Measurements from ENCODE around the gene WDR36.

The WDR36 gene

DNA sequence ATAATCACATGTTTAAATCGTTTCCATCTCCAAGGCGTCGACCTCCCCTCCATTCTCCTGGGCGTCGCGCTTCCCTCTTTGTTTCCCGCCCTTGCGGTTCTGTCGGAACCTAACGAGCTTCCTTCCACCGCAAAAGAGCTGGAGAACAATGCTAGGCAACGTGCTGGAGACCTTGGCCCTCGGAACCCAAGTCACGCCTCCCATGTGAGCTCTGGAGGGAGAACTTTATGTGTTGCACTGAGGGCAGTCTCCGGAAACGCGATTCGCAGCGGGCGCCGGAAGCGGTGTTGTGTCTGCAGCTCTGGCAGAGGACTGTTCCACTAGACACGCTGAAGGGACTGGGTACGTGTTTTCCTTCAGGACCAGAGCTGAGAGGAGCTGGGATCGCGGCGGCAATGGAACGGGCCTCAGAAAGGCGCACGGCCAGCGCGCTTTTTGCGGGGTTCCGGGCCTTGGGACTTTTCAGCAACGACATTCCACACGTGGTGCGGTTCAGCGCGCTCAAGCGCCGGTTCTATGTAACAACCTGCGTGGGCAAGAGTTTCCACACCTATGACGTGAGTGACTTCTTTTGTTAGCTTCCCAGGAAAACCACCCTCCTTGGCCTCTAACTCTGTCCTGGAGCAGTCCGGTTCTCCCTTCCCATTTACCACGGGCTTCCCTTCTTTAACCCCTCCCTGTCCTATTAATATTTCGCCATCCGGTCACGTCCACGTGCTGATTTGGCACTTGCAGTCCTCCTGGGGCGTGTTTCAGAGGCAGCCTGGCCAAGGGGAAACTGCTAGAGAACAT lies at the start of gene WDR36:
Gene WDR36, plus strand, starts transcription at position 287 of the 792 bp plus-strand sequence. Its CDS starts 109 bp downstream, at position 396.
- peak; percentile 78 to 82 for DNase-seq (ENCODE audit: low read depth in 1 of 2, low spot score in 1 of 2)

DNA sequence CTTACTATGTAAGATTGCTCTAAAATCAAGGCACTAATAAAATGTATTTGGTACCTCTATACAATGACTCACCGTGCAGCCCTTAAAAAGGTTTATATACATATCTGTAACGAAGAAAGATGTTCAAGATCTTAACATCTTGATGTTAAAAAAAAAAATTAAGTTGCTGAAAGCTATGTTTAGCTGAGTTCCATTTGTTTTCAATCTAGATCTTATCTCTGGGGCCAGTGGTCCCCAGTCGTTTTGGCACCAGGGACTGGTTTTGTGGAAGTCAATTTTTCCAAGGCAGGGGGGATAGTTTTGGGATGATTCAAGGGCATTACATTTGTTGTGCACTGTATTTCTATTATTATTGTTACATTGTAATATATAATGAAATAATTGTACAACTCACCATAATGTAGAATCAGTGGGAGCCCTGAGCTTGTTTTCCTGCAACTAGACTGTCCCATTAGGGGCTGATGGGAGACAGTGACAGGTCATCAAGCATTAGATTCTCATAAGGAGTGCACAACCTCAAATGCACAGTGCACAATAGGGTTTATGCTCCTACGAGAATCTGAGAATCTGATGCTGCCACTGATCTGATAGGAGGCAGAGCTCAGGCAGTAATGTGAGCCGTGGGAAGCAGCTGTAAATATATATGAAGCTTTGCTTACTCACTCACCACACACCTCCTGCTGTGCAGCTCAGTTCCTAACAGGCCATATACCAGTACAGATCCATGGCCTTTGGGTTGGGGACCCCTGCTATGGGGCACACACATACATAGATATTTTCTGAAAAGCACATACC lies 48.2 kb upstream of the WDR36 start:
- no peak for DNase-seq (ENCODE audit: low read depth in 1 of 2, low spot score in 1 of 2)

DNA sequence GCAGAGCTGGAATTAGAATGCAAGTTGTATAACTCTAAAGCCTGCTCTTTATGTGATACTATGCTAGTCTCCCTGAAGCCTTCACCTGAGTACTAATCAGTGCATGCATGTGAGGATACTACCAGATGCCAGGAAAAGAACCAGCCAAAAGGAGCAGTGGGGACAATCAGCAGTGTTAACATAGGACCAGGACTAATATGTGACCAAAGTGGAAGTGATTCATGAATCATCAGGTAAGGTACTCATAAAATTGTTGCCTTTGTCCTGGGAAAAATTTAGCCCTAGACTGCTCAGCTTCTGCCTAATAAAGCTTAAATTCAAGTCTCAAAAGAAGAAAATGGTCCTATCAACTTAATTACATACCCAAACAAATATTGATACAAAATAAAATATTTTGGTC lies 34.1 kb upstream of the WDR36 start:
- no peak for DNase-seq (ENCODE audit: low read depth in 1 of 2, low spot score in 1 of 2)

DNA sequence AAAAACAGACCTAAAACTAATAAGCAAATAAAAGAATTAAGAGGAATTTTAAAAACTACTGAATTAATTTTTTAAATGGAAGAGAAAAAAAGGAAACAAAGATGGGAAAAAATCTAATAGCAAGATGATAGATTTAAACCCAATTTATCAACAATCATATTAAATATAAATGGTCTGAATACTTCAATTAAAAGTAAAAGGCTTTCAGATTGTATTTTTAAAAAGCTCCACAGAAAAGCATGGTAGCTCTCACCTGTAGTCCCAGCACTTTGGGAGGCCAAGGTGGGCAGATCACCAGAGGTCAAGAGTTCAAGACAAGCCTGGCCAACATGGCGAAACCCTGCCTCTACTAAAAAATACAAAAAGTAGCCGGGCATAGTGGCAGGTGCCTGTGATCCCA lies 32.0 kb upstream of the WDR36 start:
- no peak for DNase-seq (ENCODE audit: low read depth in 1 of 2, low spot score in 1 of 2)

DNA sequence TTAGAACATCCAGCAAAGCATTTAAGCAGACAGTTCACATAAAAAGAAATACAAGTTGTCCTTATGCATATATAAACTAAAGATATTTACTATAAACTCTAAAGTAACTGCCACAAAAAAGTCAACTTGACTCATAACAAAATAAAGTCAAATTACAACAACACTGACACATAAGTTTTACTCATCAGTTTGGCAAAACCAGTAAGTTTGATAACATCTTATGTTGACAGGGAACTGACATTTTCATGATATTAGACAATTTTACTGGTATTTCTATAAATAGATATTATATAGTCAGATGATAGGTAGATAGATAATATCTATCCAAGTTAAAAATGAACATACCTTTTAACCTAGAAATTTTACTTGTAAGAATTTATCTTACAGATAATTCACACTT lies 30.5 kb upstream of the WDR36 start:
- DNase-seq (ENCODE audit: low read depth in 1 of 2, low spot score in 1 of 2), result no peak

DNA sequence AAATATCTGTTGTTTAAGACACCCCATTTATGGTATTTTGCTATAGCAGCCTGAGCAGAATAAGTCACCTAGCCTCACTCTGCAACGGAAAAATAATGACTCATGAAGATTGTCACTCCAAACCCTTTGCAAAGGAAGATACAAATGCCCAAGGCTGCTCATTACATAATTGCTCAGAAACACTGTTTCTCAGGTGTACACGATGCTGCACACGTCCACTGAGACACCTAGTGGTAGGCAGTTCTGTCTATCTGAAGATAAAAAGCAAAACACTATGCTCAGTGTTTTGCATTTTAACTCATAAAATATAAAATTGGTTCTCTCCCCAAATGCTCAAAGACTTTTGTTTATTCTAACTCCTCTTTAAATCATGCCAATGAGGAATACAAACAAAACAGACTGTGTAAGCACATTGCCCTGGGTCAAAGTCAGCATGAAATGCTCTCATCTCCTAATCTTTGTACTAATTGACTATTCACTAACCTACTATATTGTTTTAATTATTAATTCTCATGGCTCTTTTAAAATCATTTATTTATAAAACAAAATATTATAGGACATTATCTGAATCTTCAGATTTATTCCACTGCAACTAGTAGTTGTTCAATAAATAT lies 28.3 kb upstream of the WDR36 start:
- no peak for DNase-seq (ENCODE audit: low read depth in 1 of 2, low spot score in 1 of 2)

DNA sequence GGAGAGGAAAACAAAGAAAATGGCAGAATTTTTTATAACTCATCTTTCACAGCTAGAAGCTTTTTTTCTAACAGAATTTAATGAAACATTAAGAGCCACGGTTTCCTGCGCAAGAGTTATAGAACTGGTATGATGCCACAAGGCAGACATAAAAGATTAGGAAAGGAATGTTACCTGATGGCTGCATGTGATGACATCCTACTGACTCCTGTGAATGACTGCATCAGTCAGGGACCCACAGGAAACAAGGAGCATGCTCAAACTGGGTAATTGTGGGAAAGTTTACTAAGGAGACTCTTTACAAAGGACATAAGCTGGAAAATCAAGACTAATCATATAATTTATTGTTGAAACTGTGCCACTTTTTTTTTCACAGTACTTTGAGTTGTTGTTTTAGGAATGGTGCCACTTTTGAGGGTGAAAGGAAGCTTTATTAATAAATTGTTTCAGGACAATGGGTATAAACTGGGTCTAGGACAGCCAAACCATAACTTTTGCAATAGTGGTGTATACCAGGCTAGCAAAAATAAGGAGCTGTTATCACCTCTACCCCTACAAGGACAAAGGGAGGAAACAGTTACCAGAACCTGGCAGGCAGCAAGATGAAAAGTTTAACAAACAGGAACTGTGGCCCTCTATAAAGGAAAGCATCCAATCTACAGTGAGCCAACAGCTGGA lies 25.7 kb upstream of the WDR36 start:
- DNase-seq (ENCODE audit: low read depth in 1 of 2, low spot score in 1 of 2), result no peak

DNA sequence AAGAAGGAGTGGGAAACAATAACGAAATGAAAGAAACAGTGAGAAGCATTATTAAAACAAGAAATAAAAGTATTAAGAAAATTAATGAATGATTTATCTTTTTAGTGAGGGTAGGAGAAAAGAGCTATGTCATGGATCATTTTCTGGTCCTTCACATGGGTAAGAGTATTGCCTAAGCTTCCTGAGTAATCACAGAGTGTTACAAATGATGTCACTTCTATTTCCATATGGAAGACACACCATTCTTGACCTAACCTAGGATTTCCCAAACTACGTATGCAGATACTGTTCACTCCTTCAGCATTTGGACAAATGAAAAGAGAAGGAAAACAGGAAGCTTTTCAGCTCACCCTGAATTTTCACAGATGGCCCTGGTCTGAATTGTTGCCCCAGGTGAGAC lies 23.9 kb upstream of the WDR36 start:
- no peak for DNase-seq (ENCODE audit: low read depth in 1 of 2, low spot score in 1 of 2)

DNA sequence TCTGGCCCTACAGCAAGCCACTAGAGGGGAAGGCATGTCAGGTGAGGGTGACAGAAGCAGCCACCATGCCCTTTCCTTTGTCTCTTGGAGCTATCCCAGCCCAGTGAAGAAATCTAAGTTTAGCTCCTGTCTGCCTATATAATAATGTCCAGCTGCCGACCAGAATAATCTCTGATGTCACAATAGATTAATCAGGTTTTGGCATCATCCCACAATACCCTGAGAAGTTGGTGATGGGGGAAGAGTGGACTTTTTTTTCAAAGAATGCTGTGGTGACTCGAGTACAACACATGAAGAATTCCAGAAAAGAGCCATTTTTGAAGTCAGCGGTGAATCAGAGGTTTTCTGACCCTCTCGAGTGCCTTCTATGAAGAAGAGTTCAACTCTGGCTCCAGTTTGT lies 22.3 kb upstream of the WDR36 start:
- DNase-seq (ENCODE audit: low read depth in 1 of 2, low spot score in 1 of 2), result no peak

DNA sequence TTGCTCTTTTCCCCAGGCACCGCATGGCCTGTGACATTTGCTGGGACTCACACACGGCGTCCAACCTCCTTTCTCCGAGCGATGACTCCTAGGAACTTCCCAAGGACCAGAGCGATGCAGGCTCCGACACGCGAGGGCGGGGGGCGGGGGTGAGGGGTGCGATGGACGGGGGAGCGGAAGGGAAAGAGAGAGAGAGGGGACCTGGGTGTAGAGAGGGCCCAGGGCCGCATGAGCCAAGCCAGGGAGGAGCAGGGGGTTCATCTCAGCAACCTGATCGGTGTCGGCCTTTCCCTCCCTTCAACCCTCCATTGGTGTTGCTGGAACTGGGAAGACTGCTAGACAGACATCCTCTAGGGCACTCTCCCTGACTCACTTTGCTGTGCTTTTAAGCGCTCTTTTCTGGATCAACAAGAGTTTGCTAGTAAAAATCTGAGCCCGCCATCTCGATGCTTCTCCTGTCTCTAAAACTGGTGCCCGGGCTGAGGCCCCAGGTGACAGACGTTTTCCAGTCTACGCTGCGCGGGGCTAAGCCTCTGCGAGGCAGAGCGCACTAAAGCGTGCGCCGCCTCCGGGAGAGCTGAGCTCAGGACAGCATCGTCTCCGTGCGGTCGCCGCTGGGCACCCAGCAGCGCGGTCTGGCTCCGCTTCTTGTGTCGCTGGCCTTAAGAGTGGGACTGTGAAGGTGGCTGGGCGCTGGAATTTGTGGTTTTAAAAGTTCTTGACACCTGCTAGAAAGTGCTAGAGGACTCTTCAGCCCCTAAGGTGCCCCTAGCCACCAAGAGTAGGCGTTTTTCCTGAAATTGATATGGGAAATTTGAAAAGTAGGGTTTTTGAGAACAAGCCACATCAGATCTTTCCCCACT lies 21.6 kb upstream of the WDR36 start:
- DNase-seq (ENCODE audit: low read depth in 1 of 2, low spot score in 1 of 2), result no peak

DNA sequence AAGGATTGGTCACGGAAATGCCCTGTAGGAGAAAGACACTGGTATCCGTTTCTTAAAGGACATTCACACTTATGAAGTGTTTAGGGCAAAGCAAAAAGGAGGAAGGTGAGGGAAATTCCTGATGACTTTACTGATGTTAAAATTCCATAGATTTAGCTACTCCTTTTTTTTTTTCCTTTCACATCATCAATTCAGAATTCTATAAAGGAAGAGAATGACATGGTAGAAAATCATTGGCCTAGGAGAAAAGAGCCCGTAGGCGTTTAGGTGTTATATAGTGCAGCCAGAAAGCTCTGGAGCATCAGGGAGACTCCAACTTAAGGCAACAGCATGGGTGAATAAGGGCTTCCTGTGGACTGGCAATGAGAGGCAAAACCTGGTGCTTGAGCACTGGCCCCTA lies 20.7 kb upstream of the WDR36 start, which contains the start of gene TSLP:
Gene TSLP, plus strand, starts transcription at position 301 of the 400 bp plus-strand sequence. CDS start 178 bp downstream, outside the sequence.
- no peak for DNase-seq (ENCODE audit: low read depth in 1 of 2, low spot score in 1 of 2)

DNA sequence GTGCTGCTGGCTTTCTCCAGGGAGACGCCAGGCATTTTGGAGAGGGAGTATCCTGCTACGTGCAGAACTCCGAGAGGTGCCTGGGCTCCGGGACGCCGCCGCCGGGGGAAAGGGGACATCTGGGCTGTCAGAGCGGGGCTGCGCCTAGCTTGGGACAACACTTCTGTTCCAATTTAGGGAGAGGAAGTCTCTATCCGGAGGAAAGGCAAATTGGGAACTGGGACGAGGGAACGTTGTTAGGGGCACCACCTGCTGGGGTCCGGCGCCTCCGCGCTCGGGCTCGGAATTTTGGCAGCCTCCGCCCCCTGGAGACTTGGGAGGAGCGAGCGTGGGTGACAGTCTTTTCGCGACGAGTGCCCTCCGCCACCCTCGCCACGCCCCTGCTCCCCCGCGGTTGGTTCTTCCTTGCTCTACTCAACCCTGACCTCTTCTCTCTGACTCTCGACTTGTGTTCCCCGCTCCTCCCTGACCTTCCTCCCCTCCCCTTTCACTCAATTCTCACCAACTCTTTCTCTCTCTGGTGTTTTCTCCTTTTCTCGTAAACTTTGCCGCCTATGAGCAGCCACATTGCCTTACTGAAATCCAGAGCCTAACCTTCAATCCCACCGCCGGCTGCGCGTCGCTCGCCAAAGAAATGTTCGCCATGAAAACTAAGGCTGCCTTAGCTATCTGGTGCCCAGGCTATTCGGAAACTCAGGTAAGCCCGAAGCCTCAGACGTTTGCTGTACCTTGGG lies 19.0 kb upstream of the WDR36 start:
- DNase-seq (ENCODE audit: low read depth in 1 of 2, low spot score in 1 of 2), result peak; percentile 10 to 48

DNA sequence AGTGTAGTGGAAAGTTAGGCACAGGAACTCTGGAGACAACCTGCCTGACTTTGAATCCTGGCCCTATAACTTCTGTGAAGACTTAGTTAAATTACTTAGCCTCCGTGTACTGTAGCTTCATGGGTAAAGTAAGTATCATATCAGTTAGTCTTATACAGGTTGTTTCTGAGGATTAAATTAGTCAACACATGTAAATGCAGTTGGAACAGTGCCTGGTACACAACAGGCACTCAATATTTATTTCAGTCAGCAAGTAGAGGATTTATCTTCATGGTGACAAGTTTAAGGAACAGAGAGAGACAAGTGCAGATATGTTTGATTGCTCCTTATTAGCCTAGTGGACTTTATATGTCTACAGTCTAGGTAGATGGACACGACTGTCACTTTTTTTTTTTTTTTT lies 17.9 kb upstream of the WDR36 start:
- DNase-seq (ENCODE audit: low read depth in 1 of 2, low spot score in 1 of 2), result no peak

DNA sequence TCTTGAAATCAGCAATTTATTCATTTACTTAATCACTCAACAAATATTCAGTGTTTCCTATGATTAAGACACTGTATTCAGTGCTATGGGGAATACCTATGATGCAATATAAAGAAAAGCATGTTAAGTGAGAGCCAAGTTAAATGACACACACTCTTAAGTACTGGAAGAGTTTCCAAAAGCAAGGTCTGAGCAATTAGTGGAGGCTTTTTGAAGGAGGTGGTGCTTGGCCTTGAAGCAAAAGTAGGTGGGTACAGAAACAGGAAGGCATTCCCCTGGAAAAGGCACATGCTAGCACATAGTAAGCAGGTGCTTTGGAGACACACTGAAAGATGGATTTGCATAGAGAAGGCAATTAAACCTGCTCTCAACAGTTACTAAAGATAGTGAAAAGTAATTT lies 16.6 kb upstream of the WDR36 start:
- DNase-seq (ENCODE audit: low read depth in 1 of 2, low spot score in 1 of 2), result no peak

DNA sequence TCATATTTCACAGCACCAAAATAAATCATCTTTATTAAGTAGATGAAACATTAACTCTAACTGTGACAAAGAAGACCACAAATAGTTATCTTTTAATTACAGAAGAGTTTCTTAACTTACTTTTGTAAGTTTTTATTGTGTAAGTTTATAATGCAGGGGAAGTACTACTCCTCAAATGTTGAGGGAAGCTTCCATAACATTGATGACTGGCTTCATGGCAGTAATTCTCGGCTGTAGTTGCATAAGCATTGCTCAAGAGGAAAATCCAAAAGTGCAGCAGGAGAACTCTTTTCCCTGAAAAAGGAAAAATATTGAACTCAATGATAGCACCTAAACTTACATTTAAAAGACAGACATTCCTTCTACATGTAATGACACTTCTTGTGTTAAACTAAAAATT lies 16.1 kb upstream of the WDR36 start:
- DNase-seq (ENCODE audit: low read depth in 1 of 2, low spot score in 1 of 2), result no peak

DNA sequence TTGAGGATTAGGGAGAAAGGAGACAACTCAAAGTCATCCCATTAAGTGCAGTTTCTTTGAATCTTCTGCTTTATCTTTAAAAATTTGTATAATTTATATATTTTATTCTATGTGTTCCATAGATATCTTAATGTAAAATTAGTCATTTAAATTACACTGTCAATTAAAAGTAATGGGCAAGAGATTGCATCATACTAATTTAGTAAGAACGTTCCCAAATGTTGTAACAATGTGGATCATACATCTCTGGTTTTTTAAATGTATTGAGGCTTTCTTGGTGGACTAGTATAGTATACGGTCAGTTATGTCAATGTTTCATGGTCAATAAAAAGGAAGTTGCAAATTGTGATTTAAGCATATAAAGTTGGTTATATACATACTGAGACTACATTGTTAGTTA lies 14.5 kb upstream of the WDR36 start:
- no peak for DNase-seq (ENCODE audit: low read depth in 1 of 2, low spot score in 1 of 2)

DNA sequence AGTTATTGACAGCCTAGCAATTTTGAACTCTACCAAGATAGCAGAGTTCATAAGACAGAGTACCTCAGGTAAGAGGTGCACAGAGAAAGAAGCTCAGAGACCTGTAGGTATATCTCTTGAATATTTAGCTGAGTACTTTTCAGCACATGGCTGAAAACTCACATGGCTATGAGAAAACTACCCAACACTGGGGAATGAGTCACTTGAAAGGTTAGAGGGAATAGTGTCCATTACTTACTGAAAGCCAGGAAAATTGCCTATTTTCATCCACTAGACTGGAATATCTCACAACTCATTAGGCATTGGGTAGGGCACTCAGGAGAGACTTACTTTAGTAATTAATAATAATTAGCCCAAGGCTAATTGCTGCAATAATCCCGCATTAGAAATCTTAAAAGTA lies 12.3 kb upstream of the WDR36 start:
- DNase-seq (ENCODE audit: low read depth in 1 of 2, low spot score in 1 of 2), result no peak

DNA sequence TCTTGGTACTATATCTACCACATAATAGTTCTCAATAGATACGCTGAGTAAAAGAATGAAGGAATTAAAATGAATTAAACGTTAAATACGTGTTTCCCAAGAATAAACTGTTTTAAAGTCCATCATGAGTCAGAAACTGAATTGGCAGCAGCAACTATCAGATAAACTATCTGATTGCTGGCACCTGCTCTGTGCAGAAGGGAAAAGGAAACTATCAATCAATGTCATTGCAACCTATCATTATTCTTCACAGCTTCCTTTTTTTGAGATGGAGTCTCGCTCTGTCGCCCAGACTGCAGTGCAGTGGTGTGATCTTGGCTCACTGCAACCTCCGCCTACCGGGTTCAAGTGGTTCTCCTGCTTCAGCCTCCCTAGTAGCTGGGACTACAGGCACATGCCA lies 8.8 kb upstream of the WDR36 start:
- DNase-seq (ENCODE audit: low read depth in 1 of 2, low spot score in 1 of 2), result no peak

DNA sequence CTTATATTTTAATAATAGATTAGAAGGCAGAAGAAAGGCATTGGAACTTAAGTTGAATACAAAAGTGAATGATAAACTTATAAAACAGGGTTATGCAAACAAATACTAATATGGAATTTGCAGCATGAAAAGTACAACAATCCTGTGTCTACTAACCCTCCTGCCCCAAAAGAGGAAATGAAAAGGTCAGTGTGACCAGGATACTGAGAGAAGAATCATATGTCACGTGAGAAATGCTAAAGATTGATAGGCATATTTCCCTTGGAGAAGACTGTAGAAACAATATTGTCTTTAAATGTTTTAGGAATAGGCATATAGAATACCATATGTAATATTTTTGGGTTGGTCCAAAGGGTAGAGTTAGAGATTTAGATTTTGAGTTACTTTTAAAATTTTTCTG lies 3.8 kb downstream of the WDR36 start:
- no peak for DNase-seq (ENCODE audit: low read depth in 1 of 2, low spot score in 1 of 2)
